Dedifferentiated amniotic fluid mesenchymal stem cell (primary cell): ENCODE results near the gene GABRR2.

Source experiments
- DNase-seq: peaks from one replicate; pipeline ENCODE4 v3.0.0-alpha.2; 2016; ENCODE audit errors: extremely low spot score

Gene GABRR2

DNA sequence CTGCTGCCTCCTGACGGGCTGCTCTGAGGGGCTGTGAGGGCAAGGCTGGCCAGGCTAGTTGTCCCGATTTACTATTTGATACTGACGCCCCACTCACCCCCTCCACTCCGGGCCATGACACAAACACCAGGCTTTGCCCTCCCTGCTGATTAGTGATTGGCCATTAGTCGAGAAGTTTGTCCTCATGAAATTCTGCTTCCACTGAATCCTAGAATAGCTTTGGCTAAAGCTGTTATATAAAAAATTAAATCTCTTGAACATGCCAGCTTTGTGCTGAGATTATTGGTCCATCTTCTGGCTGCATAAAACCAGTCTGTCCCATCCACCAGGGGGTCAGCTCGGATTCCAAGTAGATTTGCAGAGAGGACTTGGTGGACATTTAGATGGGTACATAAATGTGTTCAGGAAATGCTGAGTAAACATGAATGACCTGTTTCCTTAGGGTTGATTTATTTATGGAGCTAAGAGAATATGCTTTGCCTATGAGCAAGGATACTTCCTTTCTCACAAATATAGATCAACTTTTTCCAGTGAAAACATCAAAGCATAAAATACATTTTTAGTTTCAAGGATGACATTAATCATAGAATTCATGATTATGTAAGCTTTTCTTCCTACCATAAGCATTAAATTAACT lies at the start of gene GABRR2:
TSS of gene GABRR2 (minus strand) at position 51 of the 637 bp plus-strand sequence. CDS start 134 bp downstream, outside the sequence.
- DNase-seq = no peak

GRCh38 chr6:89364586-89364985 lies 49.5 kb upstream of the GABRR2 start:
- DNase-seq = no peak

- DNase-seq = no peak
Measured at GRCh38 chr6:89361171-89361570, 46.1 kb upstream of the GABRR2 start.

DNA sequence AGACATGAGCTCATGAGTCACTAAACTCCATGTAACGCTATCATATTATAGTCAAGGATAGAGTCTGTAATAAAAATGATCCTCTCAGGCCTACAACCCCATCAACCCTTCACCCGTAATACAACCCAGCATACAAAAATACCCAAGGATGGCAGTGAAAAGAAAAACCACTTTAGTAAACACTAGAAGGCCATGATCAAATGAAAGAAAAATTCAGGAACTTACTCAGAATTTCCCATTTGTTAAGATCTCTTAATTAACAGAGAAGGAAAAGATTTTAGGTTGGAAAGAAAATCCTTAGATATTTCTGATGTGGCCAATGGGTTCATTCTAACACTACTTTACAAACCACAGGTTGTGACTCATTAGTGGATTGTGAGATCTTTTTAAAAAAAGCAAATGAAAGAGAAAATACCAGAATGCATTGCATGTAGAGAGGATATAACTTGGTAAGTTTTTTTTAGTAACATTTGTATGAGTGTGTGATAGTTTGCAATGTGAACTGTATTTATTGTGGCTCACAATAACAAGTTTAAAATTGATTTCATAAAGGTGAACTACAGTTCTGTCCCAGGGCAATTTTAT lies 45.4 kb upstream of the GABRR2 start:
- DNase-seq = peak; percentile 40

GRCh38 chr6:89359561-89359960 lies 44.5 kb upstream of the GABRR2 start:
- no peak for DNase-seq

GRCh38 chr6:89357390-89357789 lies 42.3 kb upstream of the GABRR2 start:
- DNase-seq = no peak

DNA sequence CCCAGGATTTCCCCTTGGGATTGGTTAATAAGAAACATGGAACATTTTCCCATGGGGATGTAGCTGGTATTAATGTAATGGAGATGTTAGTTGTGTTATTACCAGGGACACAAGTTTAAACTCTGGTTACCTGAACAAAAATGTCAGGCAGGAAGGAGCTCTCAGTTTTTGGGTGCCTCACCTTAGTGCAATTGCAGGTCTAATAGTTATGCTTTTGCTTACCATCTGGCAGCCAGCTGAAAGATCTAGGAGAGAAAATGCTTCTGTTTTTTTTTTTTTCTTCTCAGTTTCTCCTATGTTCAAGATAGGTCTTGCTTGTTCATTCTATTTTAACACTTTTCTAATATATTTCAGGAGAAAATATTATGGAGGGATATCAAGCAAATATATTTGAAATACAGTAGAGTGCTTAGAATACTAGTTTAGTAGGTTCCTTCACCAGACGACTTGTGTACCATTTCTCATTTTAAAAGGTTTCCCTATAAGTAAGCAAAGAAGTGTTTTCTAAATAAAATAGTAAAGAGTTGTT lies 41.6 kb upstream of the GABRR2 start:
- no peak for DNase-seq

DNA sequence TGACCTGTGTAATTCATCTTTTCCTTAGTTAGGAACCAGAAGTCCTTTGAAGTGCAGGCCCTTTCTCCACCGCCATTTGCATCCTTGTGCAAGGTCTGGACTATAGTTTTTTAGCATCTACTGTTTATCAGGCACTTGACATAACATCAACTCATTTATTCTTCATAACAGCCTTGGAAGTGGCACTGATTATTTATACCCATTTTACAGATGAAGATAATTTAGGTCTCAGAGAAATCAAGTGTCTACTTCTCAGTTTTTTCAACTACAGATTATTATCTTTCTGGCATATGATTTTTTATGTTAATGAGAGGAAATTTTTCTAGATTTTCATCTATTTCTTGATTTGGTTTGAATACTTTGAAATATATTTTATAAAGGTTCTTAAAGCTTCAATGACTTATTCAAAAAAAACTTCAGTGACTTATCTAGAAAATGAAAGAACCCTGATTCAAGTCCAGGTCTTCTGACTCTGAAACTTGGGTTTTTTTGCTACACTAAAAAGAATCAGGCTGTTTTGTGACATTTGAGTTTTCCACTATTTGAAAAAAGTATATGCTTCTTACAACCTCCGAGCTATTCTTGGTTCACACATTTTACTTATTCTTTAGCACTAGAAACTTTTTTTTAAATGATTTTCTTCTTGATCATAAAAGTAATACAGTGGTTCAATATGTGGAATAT lies 40.6 kb upstream of the GABRR2 start:
- DNase-seq = no peak

DNA sequence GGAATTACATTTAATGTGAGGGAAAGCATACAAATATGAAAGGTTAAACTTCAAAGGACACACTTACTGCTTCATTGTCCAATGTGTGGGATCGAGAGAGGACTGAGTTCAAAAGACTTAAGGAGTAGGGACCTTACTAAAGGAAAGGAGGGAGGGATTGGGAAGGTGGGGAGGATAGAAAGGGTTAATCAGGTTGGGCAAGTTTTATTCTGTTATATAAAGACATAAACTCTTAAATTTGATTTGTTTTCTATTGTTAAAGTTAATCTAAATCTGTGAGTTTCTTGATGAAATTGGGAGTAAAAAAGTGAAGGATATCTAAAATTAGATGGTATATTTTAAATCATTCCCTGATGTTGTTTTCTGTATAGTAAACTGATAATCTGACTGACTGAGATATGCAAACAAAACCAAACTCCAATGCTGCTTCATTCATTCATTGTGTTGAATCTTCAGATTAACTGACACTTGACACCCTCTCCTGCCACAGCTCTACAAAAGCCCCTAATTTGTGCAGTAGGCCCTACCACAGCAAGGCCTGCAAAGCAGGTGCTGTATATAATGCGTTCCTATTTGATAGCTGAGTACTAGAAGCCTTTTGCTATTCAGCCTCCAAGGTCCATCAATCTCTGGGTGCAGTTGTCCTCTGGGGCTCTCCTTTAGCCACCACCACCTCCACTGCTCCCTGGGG lies 38.7 kb upstream of the GABRR2 start:
- no peak for DNase-seq

DNA sequence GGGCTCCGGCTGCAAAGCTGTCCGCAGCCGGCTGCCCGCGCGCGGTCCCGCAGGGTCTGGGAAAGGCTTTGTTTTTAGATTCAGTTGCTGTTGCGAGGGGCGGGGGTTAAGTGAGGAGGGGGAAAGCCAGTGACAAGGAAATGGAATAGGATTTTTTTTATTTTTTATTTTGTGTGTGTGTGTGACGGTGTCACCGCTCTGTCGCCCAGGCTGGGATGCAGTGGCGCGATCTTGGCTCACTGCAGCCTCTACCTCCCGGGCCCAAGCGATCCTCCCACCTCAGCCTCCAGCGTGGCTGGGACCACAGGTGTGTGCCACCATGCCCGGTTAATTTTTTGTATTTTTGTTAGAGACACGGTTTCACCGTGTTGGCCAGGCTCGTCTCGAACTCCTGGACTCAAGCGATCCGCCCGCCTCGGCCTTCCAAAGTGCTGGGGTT lies 38.0 kb upstream of the GABRR2 start:
- no peak for DNase-seq

- DNase-seq = peak; percentile 84
Measured at GRCh38 chr6:89352278-89353117, 37.4 kb upstream of the GABRR2 start, which contains the start of gene UBE2J1. TSS of gene UBE2J1 (minus strand) at chr6:89352722. CDS start at chr6:89352569, 153 bp downstream.

GRCh38 chr6:89351671-89352277 lies 36.7 kb upstream of the GABRR2 start:
- no peak for DNase-seq

DNA sequence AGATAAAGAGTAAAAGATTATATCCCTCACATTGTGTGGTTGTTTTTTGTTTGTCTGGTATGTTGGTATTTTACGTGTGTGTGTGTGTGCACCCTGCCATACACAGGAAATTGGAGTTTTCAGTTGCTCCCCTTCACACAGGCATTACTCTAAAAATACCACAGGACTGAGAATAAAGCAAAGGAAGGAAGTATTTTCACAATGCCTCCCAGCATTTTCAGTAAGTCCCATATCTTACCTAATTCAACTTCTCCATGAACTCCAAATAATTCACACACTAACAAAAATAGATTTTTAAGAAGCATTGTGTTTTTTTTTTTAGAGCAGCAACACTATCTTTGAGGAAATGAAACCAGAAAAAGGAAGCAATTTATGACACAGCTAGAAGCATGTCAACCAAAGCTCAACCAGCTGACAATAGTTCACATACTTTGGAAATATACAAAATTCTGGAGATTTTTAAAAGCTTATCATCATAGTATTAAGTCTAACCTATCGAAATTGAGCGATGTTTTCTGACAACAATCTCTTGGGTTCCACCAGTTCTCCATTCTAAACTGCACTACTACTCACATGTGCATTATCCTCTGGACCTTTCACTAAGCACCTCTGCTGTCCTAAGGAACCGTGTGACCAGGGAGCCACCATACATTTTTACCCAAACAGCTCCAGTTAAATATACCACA lies 35.3 kb upstream of the GABRR2 start:
- DNase-seq = no peak

DNA sequence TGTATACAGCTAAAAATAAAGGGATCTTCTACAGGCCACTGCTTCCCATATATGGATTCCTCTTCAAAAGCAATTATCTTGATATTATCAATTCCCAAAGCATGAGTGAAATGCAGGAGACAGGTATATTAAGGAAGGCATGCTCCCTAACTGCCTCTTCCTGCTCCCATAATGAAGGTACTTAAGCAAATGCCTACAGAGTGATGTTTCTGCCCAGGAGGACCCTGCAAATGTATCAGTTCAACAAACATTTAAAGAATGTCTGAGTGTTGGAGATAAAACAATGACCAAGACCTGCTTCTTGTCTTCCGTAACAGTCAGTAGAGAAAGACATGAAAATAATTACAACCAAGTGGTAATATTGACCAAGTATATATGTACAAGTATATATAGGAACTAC lies 33.3 kb upstream of the GABRR2 start:
- no peak for DNase-seq

- no peak for DNase-seq
Measured at GRCh38 chr6:89347825-89348224, 32.7 kb upstream of the GABRR2 start.

- DNase-seq = no peak
Measured at GRCh38 chr6:89346433-89346832, 31.3 kb upstream of the GABRR2 start.

DNA sequence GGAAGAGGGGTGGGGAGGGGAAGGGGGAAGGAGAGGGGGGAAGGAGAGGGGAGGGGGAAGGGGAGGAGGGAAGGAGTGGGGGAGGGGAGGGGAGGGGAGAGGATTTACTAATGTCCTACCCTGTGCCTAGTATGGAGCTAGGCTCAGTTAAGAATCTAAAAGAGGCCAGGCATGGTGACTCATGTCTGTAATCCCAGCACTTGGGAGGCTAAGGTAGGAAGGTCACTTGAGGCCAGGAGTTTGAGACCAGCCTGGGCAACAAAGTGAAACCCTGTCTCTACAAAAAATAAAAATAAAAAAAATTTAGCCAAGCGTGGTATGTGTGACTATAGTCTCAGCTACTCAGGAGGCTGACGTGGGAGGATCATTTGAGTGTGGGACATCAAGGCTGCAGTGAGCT lies 24.5 kb upstream of the GABRR2 start:
- no peak for DNase-seq

GRCh38 chr6:89335164-89335563 lies 20.1 kb upstream of the GABRR2 start:
- DNase-seq = no peak

- no peak for DNase-seq
Measured at GRCh38 chr6:89330910-89331309, 15.8 kb upstream of the GABRR2 start.

GRCh38 chr6:89328976-89329375 lies 13.9 kb upstream of the GABRR2 start:
- DNase-seq = no peak
